GM21786 (cell line): ENCODE results near the gene UPF1.

Experiments
- ATAC-seq: cut with Tn5 transposase; IDR thresholded peaks from one replicate; pipeline ENCODE4 v1.9.1; 2021; ENCODE audit not compliant: unreplicated experiment

The UPF1 gene

GRCh38 chr19:18869781-18870530 is 38.2 kb downstream of the UPF1 start:
- ATAC-seq: no peak

- ATAC-seq: no peak
Measured at GRCh38 chr19:18870531-18871172, 38.9 kb downstream of the UPF1 start.

- ATAC-seq: no peak
Measured at GRCh38 chr19:18871543-18871942, 39.8 kb downstream of the UPF1 start.

- ATAC-seq: no peak
Measured at GRCh38 chr19:18875726-18876125, 44.0 kb downstream of the UPF1 start.

- no peak for ATAC-seq
Measured at GRCh38 chr19:18876865-18877264, 45.1 kb downstream of the UPF1 start.

- ATAC-seq: no peak
Measured at GRCh38 chr19:18878058-18878797, 46.5 kb downstream of the UPF1 start.

GRCh38 chr19:18878858-18879578 is 47.3 kb downstream of the UPF1 start:
- ATAC-seq: no peak

GRCh38 chr19:18879579-18880373 is 48.0 kb downstream of the UPF1 start:
- no peak for ATAC-seq

GRCh38 chr19:18881491-18881890 is 49.7 kb downstream of the UPF1 start:
- ATAC-seq: no peak

- no peak for ATAC-seq
Measured at GRCh38 chr19:18883526-18884304, 52.0 kb downstream of the UPF1 start.

- no peak for ATAC-seq
Measured at GRCh38 chr19:18886972-18887371, 55.2 kb downstream of the UPF1 start.

- ATAC-seq: no peak
Measured at GRCh38 chr19:18889949-18890745, 58.4 kb downstream of the UPF1 start.

- no peak for ATAC-seq
Measured at GRCh38 chr19:18893587-18894253, 62.0 kb downstream of the UPF1 start.

GRCh38 chr19:18894254-18895037 is 62.7 kb downstream of the UPF1 start:
- no peak for ATAC-seq

- no peak for ATAC-seq
Measured at GRCh38 chr19:18895038-18895823, 63.5 kb downstream of the UPF1 start.

- no peak for ATAC-seq
Measured at GRCh38 chr19:18895824-18896341, 64.1 kb downstream of the UPF1 start, which contains the start of gene CERS1. Gene CERS1 (minus strand): TSS chr19:18896158. CDS start chr19:18896072, 86 bp downstream.
